K562 (cell line): ENCODE data around the gene ULBP2. TPM values are rescaled to one million over a fixed set of nuclear protein-coding genes. Genes with fewer than 3 reads are reported as not detected.

Source experiments
- CAMTA2 ChIP-seq: fragments of 250-450 bp; sonication (Bioruptor Pico); conservative IDR thresholded peaks from 2 replicates; pipeline ENCODE4 v1.5.1; 2022
- CSDE1 ChIP-seq, 2 experiments: fragments of 450-650 bp; IDR thresholded peaks; 2 replicates each; pipeline ENCODE4 v1.6.1; 2016; ENCODE audit warnings: mild to moderate bottlenecking in 1 of 2
- CXXC5 ChIP-seq: fragments of 250-450 bp; sonication (Bioruptor Pico); IDR thresholded peaks from 2 replicates; pipeline ENCODE4 v1.8.0; 2022; ENCODE audit warnings: inconsistent platforms, mild to moderate bottlenecking, moderate library complexity
- ILK ChIP-seq: fragments of 450-650 bp; IDR thresholded peaks from 2 replicates; pipeline ENCODE4 v1.6.1; 2016; ENCODE audit warnings: missing genetic modification characterization, low read depth, mild to moderate bottlenecking, missing compliant biosample characterization, moderate library complexity, borderline replicate concordance
- RBFOX2 ChIP-seq: fragments of 200-400 bp; formaldehyde crosslinking; IDR thresholded peaks from 2 replicates; pipeline ENCODE4 v1.6.1; 2017; ENCODE audit warnings: low read depth, mild to moderate bottlenecking, low read length, moderate library complexity
- TSC22D4 ChIP-seq: fragments of 450-650 bp; IDR thresholded peaks from 2 replicates; pipeline ENCODE4 v1.6.1; 2016; ENCODE audit warnings: missing genetic modification characterization, missing biosample characterization, control low read depth
- ZBTB1 ChIP-seq: sonication (generic); formaldehyde crosslinking; IDR thresholded peaks from 2 replicates; pipeline ENCODE4 v1.8.1; 2023; ENCODE audit warnings: missing genetic modification reagents, low read depth, mild to moderate bottlenecking, borderline replicate concordance
- ZC3H8 ChIP-seq: fragments of 450-650 bp; IDR thresholded peaks from 2 replicates; pipeline ENCODE4 v1.6.1; 2017
- ZFPM2 ChIP-seq: fragments of 250-450 bp; sonication (Bioruptor Pico); IDR thresholded peaks from 2 replicates; pipeline ENCODE4 v1.5.1; 2022; ENCODE audit warnings: mild to moderate bottlenecking
- ZKSCAN3 ChIP-seq: fragments of 250-450 bp; sonication (Bioruptor Pico); IDR thresholded peaks from 2 replicates; pipeline ENCODE4 v1.4.0; 2020
- ZNF589 ChIP-seq: fragments of 200-800 bp; sonication (Bioruptor generic); IDR thresholded peaks from 2 replicates; pipeline ENCODE4 v1.6.1; 2016; ENCODE audit warnings: low read depth, missing genetic modification characterization, missing compliant biosample characterization
- ZNF764 ChIP-seq: fragments of 250-450 bp; sonication (Bioruptor Pico); IDR thresholded peaks from 2 replicates; pipeline ENCODE4 v1.4.0; 2020; ENCODE audit warnings: low read depth, mild to moderate bottlenecking, moderate library complexity
- ZSCAN29 ChIP-seq: fragments of 450-650 bp; IDR thresholded peaks from 2 replicates; pipeline ENCODE4 v1.6.1; 2017
- polyA plus RNA-seq, 8 experiments: library from polyadenylated mRNA; depleted of rRNA in 4 of 8; stranded (reverse) in 5 of 8; unstranded in 3 of 8; fragments of >200 nt; fragmentation: Nextera tagmentation in 2 of 8; fragmentation: Illumina TruSeq in 1 of 8; extraction: Ambion mirVana in 2 of 8; extraction: Trizol in 1 of 8; gene quantifications; 2 replicates each; pipeline versions ENCODE4 v1.2.1 to v1.2.3, GENCODE V29; 2011 to 2014; ENCODE audit warnings: inconsistent platforms in 1 of 8, missing spikeins in 1 of 8
- total RNA-seq, 7 experiments: library from RNA; depleted of rRNA in 6 of 7; stranded (reverse); fragments of >200 nt in 6 of 7; fragmentation: Illumina TruSeq in 2 of 7; extraction: Trizol in 2 of 7; gene quantifications; 2 replicates each; pipeline versions ENCODE4 v1.2.1 to v1.2.3, GENCODE V29; 2011 to 2021; ENCODE audit warnings: low replicate concordance in 1 of 7
- TF ChIP-seq, protein P1 (sequence below), 2 experiments: fragments of 450-650 bp in 1 of 2; sonication (generic) in 1 of 2; formaldehyde crosslinking in 1 of 2; IDR thresholded peaks; 2 replicates each; pipeline versions ENCODE4 v1.7.1 to v1.9.0; 2016 to 2022; ENCODE audit warnings: inconsistent platforms in 1 of 2, mild to moderate bottlenecking in 1 of 2, missing genetic modification reagents in 1 of 2
- TF ChIP-seq, protein P2 (sequence below), 2 experiments: IDR thresholded peaks; 2 replicates each; pipeline ENCODE4 v1.6.1; 2011; ENCODE audit warnings: borderline replicate concordance in 1 of 2, control low read depth in 1 of 2, low read depth in 1 of 2, low read length in 1 of 2, mild to moderate bottlenecking in 1 of 2, mixed read lengths in 1 of 2, moderate library complexity in 1 of 2; ENCODE audit not compliant: insufficient read depth in 1 of 2, insufficient read length in 1 of 2, poor library complexity in 1 of 2, severe bottlenecking in 1 of 2; ENCODE audit errors: extremely low read depth in 1 of 2
- TF ChIP-seq, protein P3 (sequence below): fragments of 250-450 bp; sonication (Bioruptor Pico); IDR thresholded peaks from 2 replicates; pipeline ENCODE4 v1.8.0; 2022; ENCODE audit warnings: moderate library complexity, mild to moderate bottlenecking, inconsistent platforms

ULBP2 gene
- total and polyA plus RNA-seq, 9 of the 15 experiments (the other 6 are each of a cell fraction or from before 2014, with no cell fraction given): 0.50 to 5.3 (median 1.2) TPM

DNA sequence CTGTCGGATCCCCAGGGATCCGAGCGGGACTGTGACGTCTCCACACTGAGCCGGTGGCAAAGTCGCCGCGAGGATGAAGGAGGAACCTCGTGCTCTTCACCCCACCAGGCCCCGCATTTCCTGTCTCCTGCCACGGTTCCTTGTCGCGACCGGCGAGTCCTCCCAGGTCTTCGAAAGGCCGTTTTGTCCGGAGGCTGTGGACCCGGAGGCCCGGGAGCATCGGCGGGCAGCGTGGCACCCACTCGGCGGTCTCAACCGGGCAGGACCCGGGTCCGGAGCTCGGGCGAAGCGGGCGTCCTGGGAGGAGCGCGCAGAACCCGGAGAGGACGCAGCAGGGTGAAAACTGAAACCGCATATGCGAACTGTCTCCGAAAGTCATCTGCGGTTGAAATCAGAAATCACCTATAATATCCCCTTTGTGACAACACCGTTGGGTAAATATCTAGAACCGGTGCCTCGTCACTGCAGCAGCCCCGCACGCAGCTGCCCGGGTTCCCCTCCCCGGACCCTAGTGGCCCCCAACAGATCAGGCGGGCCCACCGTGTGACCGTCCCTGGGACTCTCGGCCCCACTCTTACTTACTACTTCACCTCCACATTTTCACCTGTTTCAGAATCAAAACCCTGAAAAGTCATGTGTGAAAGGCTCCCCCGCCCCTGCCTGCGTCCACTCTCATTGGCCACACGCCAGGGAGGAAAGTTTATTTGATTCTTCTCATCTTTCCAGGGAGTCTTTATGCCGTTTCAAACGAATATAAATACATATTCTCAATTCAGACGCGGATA lies 3.1 kb upstream of the ULBP2 start (continued):
- TF ChIP-seq ZNF589: no peak
- no peak for TF ChIP-seq TSC22D4 (tag)
- peak; percentile 35; the same call in 1 of the 2 replicates for TF ChIP-seq CXXC5 (CRISPR knock-in tag)
- TF ChIP-seq ZBTB1: no peak
- TF ChIP-seq CAMTA2 (CRISPR knock-in tag): no peak
- TF ChIP-seq ZNF764: no peak
- 0 out of 2 replicates have a peak, but pooled peaks have one; percentile 22 for TF ChIP-seq ZSCAN29
- TF ChIP-seq CSDE1 (IDR thresholded peaks at IDR 0.05): no peak
- TF ChIP-seq ZC3H8: no peak
- TF ChIP-seq, protein P1, sequence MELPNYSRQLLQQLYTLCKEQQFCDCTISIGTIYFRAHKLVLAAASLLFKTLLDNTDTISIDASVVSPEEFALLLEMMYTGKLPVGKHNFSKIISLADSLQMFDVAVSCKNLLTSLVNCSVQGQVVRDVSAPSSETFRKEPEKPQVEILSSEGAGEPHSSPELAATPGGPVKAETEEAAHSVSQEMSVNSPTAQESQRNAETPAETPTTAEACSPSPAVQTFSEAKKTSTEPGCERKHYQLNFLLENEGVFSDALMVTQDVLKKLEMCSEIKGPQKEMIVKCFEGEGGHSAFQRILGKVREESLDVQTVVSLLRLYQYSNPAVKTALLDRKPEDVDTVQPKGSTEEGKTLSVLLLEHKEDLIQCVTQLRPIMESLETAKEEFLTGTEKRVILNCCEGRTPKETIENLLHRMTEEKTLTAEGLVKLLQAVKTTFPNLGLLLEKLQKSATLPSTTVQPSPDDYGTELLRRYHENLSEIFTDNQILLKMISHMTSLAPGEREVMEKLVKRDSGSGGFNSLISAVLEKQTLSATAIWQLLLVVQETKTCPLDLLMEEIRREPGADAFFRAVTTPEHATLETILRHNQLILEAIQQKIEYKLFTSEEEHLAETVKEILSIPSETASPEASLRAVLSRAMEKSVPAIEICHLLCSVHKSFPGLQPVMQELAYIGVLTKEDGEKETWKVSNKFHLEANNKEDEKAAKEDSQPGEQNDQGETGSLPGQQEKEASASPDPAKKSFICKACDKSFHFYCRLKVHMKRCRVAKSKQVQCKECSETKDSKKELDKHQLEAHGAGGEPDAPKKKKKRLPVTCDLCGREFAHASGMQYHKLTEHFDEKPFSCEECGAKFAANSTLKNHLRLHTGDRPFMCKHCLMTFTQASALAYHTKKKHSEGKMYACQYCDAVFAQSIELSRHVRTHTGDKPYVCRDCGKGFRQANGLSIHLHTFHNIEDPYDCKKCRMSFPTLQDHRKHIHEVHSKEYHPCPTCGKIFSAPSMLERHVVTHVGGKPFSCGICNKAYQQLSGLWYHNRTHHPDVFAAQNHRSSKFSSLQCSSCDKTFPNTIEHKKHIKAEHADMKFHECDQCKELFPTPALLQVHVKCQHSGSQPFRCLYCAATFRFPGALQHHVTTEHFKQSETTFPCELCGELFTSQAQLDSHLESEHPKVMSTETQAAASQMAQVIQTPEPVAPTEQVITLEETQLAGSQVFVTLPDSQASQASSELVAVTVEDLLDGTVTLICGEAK (IDR thresholded peaks at IDR 0.05): 0 out of 2 replicates have a peak, but pooled peaks have one; percentile 33
- TF ChIP-seq, protein P1 (CRISPR knock-in tag; IDR thresholded peaks at IDR 0.05): no peak
- no peak for TF ChIP-seq ZFPM2 (CRISPR knock-in tag)
- TF ChIP-seq, protein P2, sequence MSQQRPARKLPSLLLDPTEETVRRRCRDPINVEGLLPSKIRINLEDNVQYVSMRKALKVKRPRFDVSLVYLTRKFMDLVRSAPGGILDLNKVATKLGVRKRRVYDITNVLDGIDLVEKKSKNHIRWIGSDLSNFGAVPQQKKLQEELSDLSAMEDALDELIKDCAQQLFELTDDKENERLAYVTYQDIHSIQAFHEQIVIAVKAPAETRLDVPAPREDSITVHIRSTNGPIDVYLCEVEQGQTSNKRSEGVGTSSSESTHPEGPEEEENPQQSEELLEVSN (IDR thresholded peaks at IDR 0.05; ENCODE audit: borderline replicate concordance in 1 of 2, extremely low read depth in 1 of 2, insufficient read depth in 1 of 2, insufficient read length in 1 of 2, low read depth in 1 of 2, low read length in 1 of 2, poor library complexity in 1 of 2, severe bottlenecking in 1 of 2): peak; percentile 33 to 71
- TF ChIP-seq, protein P3, sequence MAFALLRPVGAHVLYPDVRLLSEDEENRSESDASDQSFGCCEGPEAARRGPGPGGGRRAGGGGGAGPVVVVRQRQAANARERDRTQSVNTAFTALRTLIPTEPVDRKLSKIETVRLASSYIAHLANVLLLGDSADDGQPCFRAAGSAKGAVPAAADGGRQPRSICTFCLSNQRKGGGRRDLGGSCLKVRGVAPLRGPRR (CRISPR knock-in tag): no peak
- no peak for TF ChIP-seq ILK (tag)
- TF ChIP-seq ZKSCAN3 (CRISPR knock-in tag): no peak
- TF ChIP-seq RBFOX2: peak; percentile 31; the same call in 1 of the 2 replicates
